Stimulated activated CD4-positive, alpha-beta T cell treated with anti-CD3 and anti-CD28 coated beads, TNF-alpha, amount 100 ng/mL, for 4 hours (primary cell): ENCODE results near the gene PSMC3.

ENCODE experiments used
- DNase-seq, 3 experiments: peaks; one replicate each; pipeline ENCODE4 v3.0.0-alpha.2; 2020; ENCODE audit warnings: low read depth in 3 of 3

Gene PSMC3

DNA sequence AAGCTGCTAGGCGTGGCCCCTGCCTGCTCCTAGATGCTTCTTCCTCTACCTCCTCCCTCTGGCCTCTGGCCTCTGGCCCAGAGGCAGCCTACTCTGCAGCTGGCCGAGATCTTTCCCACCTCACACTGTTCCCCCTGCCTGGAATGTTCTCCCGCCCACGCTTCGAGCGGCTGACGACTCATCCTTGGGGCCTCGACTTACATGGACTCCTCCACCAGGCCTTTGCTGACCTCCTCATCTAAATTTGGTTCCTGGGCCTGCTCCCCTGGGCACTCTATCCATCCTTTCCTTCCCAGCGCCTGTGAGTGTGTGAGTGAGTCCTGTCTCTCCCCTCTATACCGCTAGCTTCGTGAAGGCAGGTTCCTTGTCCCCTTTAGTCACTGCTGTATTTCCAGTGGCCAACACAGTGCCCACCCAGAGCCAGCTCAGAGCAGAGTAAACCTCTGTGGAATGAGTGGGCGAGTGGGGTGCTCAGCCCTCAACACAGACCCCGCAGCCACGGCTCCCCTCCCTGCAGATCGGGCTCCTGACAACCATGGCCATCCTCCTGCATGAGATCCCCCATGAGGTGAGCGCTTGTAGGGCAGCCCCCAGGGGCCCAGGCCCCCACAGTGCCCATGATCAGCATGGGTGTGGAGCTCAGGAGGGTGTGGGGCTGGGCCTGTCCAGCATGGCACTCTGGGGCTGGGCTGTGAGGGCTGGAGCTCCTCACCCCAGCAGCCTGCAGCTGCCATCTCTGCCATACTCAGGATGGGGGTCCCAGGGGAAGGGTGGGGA is 12.1 kb downstream of the PSMC3 start:
- DNase-seq = no peak

DNA sequence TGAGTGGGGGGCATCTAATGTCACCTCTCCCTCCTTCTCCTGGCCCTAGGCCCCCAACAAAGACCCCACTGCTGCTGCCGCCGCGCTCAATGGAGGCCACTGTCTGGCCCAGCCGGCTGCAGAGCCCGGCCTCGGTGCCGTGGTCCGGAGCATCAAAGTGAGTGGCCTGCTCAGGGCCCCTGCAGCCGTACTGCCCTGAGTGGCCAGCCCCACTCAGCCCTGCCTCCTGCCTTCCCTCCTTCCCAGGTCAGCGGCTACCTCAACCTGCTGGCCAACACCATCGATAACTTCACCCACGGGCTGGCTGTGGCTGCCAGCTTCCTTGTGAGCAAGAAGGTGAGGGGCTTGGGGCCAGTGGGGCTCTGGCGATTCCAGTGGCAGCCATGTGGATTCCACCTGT is 12.9 kb downstream of the PSMC3 start:
- DNase-seq = no peak

- DNase-seq = peak in 1 of 3 experiments; percentile 26
Measured at GRCh38 chr11:47411884-47412746, 14.1 kb downstream of the PSMC3 start.

DNA sequence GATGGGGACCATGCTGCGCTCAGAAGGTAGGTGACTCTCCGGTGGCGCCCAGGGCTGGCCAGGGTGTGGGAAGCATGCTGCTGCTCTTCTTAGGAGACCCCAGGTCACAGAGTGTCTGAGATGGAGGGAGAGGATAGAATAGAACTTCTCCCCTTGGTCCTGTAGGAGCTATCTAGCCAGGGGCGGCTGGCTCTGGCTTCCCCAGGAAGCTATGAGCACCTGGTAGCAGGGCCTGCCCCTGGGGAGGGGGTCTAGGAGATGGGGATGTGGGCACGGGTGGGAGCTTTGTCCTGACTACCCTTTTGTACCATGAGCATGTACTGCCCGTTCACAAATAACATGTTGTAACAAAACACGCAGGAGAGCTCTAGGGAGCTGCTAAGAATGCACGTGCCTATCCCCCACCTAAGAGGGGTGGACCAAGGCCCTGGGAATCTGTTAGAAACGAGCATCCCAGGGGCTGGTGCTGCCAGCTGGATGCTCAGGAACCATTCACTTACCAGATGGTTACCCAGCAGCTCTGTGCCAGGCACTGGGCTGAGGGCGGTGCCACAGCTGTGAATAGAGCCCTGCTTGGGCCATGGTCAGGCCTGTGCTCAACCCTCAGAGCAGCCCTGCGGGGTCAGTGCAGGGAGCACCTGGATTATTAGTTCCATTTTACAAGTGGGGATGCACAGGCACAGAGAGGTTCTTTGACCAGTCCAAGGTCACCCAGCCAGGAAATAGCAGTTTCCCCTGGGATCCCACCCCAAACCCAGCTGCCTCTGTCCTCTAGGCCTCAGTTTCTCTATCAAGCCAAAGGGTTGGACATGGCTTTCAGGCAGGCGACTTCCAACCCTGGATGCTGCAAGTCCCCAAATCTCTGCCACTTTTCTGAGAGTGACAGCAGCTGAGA is 15.6 kb downstream of the PSMC3 start:
- no peak for DNase-seq

DNA sequence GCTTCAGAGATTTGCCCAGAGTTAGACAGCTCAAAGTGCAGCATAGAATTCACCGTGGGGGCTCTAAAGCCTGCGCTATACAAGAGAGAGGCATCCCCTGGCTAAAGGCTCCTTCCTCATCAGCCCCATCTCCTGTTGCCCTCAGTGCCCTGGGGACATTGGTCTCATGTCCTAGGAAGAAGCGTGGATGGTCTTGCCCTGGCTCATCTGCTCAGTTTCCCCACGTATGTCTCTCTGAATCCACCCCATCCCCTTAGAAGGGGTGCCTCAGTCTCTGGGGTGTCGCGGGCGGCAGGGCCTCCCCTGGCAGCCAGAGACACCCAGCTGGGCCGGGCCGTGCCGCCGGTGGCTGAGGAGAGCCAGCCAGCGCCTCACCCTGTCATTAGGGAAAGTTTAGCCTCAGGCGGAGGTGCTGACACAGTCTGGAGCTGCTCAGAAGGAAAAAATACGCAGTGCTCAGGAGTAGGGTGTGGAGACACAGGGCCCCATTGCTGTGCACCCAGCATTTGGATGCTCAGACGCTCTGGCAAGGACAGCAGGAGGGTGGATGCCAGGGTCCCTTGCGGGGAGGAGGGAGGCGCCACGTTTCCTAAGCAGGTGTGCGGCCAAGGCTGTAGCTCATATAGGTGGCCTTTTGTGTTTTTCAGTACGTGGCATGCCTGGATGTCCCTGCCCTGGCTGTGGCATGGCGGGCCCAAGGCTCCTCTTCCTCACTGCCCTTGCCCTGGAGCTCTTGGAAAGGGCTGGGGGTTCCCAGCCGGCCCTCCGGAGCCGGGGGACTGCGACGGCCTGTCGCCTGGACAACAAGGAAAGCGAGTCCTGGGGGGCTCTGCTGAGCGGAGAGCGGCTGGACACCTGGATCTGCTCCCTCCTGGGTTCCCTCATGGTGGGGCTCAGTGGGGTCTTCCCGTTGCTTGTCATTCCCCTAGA is 16.5 kb downstream of the PSMC3 start:
- DNase-seq = no peak

DNA sequence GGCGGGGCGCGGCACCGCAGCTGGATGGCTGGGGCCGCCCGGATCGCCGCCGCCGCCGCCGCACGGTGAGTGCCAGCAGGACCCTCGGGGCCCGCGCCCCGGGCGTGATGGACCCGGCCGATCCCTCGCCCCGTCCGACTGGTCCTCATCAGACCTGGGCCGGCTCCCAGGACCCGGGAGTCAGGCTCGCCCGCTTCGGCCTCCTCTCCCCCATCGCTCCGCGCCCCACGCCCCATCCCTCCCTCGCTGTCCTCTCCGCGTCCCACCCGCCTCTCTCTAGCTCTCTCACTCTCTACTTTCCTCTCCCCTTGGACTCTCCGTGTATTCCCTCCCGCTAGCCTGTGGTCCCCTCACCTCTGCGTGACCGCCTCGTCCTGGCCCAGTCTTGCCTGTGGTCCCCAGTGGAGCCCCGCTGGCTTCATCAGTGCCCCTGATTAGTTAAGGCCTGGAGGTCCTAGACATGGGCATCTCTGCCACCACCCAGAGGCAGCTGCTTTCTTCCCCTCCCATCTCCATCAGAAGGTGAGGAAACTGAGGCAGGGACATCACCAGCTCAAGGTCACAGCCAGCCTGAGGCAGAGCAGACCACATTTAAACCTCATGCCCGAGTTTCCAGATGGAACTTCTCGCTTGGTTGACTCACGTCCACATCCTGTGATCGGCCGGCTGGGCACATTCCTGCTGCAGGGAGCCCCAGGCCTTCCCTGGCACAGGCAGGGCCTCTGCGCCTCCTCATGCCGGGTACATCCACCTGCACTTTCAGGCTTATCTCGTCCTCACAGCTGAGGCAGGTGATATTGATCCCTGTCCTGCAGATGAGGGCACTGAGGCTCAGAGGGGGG is 17.4 kb downstream of the PSMC3 start:
- DNase-seq = no peak

GRCh38 chr11:47407746-47408590 is 18.3 kb downstream of the PSMC3 start, which contains the start of gene SLC39A13:
Gene SLC39A13, plus strand, starts transcription at chr11:47408590. Its CDS starts 1,505 bp downstream, at chr11:47410095.
- DNase-seq = peak; percentile 86 to 88 (median 87)

GRCh38 chr11:47406896-47407745 is 19.1 kb downstream of the PSMC3 start:
- no peak for DNase-seq

DNA sequence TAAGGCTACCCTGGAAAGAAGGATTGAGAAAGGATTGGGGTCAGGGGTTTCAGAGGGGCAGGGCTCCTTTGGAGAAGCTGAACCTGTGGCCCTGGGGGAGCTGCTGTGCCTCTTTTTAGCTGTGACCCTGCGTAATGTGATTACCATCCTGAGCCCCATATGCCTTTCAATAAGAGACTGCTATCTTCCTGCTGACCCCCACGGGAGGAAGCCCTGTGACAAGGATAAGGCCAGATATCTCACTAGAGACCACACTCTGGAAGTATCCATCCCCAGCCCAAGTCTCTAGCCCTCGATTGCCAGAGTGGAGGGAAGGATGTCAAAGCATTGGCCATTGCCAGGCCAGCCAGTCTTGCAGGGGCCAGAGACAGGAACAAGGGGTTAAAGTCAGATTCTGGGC is 22.7 kb downstream of the PSMC3 start:
- DNase-seq = no peak

DNA sequence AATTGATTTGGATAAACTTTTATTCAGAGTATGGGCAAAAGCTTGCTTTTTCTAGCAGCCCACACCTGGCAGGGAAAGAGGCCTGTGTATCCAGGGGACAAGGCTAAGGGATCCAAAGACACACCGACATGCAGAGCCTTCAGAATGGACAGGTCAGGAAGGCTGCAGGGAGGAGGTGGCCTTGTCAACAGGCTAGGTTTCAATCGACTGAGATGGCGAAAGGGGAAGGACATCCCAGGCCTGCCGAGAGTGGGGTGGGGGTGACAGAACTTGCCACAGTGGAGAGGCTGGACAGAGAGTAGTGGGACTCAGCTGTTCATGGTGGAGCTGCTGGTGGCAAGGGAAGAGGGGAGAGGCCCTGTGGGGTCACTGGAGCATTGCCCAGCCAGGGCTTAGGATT is 23.1 kb downstream of the PSMC3 start:
- no peak for DNase-seq

DNA sequence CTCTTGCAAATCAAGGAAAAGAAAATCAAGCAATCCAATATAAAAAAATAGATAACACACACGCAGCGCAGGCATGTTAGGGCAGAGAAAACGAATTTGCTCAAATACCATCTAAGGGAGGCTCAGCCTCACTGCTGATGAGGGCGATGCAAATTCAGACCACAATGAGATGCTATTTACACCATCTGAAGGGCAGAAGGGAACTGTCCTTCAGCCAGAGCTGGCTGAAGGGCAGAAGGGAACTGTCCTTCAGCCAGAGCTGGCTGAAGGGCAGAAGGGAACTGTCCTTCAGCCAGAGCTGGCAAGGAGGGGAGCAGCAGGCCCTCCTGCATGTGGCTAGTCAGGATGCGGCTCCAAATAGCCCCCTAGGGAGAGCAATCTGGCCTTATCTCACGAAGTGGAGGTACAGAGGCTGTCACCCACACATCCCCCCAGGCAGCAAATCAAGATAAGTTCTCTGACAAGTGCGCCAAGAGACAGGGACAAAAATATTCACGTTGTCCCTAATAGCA is 25.4 kb downstream of the PSMC3 start:
- no peak for DNase-seq

DNA sequence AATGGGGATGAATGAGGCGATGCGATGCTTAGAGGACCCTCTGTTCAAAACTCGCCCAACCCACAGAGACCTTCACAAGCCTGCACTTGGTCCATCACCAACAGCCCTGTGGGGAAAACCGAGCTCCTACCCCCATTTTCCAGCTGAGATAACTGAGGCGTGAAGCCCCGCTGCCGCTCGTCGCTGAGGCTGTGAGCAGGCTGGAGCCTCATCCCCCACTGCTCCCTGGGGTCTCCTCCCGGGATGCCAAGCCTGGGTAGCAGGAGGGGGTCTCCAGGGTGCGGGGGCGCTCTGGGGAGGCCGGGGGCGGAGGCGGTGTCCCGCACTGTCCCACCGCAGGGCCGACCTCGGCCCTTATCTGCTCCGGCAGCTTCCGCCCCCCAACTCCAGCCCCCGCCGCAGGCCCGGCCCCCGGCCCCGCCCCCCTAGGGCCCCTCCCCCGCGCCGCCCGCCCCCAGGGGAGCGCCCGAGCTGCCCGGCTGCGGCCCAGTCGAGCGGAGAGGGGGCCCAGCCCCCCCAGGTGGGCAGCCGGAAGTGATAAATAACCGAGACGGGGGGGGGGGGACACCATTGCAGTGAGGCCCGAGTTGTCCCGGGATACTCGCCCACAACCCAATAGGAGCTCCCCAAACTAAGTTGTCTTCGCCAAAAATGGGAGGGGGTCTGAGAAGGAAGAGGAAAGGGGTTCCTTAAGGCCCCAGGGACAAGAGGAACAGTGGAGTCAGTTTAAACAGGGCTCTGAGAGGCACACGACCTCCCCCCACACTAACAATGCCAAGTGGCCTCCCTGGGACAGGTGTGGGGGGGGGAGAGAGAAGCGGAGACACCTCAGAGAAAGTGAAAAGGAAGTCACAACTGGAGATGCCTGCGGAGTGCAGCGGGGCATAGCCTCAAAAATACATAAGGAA is 26.1 kb downstream of the PSMC3 start:
- DNase-seq = no peak

GRCh38 chr11:47398551-47398950 is 27.7 kb downstream of the PSMC3 start:
- no peak for DNase-seq

GRCh38 chr11:47398011-47398410 is 28.2 kb downstream of the PSMC3 start:
- no peak for DNase-seq

- no peak for DNase-seq
Measured at GRCh38 chr11:47396049-47396320, 30.3 kb downstream of the PSMC3 start.

- no peak for DNase-seq
Measured at GRCh38 chr11:47395223-47396048, 30.8 kb downstream of the PSMC3 start.
